ENCODE measurements around the gene ZNF91. TPM values are rescaled to one million over a fixed set of nuclear protein-coding genes. Genes with fewer than 3 reads are reported as not detected.

The ZNF91 gene
- total and polyA plus RNA-seq, 10 of the 15 experiments (the other 5 are each of a cell fraction or from before 2014, with no cell fraction given): 4.6 to 31.1 (median 11.3) TPM

DNA sequence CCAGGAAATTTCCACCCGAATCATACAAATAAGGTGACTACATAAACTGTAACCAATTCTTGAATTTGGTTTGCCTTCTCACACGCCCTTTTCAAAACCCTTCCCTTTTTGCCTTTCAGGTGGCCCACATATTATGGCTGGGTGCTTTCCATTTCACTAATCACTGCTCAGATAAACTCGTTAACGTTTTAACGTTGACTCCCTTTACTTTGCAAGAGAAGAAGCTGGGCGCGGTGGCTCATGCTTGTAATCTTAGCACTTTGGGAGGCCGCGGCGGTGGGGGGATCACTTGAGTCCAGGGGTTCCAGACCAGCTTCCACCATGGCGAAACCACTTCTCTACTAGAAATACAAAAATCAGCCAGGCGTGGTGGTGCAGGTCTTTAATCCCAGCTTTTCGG lies 19.8 kb upstream of the ZNF91 start (continued):
- TF ChIP-seq, protein P1, sequence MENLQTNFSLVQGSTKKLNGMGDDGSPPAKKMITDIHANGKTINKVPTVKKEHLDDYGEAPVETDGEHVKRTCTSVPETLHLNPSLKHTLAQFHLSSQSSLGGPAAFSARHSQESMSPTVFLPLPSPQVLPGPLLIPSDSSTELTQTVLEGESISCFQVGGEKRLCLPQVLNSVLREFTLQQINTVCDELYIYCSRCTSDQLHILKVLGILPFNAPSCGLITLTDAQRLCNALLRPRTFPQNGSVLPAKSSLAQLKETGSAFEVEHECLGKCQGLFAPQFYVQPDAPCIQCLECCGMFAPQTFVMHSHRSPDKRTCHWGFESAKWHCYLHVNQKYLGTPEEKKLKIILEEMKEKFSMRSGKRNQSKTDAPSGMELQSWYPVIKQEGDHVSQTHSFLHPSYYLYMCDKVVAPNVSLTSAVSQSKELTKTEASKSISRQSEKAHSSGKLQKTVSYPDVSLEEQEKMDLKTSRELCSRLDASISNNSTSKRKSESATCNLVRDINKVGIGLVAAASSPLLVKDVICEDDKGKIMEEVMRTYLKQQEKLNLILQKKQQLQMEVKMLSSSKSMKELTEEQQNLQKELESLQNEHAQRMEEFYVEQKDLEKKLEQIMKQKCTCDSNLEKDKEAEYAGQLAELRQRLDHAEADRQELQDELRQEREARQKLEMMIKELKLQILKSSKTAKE (IDR thresholded peaks at IDR 0.05; ENCODE audit: low read depth, poor library complexity, severe bottlenecking): no peak
- TF ChIP-seq, protein P2, sequence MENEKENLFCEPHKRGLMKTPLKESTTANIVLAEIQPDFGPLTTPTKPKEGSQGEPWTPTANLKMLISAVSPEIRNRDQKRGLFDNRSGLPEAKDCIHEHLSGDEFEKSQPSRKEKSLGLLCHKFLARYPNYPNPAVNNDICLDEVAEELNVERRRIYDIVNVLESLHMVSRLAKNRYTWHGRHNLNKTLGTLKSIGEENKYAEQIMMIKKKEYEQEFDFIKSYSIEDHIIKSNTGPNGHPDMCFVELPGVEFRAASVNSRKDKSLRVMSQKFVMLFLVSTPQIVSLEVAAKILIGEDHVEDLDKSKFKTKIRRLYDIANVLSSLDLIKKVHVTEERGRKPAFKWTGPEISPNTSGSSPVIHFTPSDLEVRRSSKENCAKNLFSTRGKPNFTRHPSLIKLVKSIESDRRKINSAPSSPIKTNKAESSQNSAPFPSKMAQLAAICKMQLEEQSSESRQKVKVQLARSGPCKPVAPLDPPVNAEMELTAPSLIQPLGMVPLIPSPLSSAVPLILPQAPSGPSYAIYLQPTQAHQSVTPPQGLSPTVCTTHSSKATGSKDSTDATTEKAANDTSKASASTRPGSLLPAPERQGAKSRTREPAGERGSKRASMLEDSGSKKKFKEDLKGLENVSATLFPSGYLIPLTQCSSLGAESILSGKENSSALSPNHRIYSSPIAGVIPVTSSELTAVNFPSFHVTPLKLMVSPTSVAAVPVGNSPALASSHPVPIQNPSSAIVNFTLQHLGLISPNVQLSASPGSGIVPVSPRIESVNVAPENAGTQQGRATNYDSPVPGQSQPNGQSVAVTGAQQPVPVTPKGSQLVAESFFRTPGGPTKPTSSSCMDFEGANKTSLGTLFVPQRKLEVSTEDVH (IDR thresholded peaks at IDR 0.05; ENCODE audit: low read depth, partially characterized antibody): no peak
- TF ChIP-seq SUZ12 (IDR thresholded peaks at IDR 0.05; ENCODE audit: unreplicated experiment): no peak
- no peak for TF ChIP-seq HDGF (IDR thresholded peaks at IDR 0.05)
- TF ChIP-seq ZSCAN29 (IDR thresholded peaks at IDR 0.05): no peak

DNA sequence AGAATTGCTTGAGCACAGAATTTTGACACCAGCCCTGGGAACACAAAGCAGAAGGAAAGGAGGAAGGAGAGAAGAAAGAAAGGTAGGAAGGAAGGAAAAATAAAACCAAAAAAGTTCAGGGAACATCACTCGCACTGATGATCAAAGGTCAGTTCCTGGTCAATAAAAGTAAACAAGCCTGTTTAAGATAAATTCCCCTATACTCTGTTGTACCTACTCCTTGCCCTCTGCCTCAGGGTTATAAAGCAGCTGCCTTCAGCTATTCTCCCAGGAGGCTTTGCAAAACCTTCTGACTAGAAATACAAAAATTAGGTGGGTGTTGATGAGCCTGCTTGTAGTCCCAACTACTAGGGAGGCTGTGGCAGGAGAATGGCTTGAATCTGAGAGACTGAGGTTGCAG lies 14.9 kb upstream of the ZNF91 start:
- no peak for TF ChIP-seq SIN3A (IDR thresholded peaks at IDR 0.05; ENCODE audit: low read depth, low read length)
- TF ChIP-seq, protein P3, sequence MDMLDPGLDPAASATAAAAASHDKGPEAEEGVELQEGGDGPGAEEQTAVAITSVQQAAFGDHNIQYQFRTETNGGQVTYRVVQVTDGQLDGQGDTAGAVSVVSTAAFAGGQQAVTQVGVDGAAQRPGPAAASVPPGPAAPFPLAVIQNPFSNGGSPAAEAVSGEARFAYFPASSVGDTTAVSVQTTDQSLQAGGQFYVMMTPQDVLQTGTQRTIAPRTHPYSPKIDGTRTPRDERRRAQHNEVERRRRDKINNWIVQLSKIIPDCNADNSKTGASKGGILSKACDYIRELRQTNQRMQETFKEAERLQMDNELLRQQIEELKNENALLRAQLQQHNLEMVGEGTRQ (IDR thresholded peaks at IDR 0.05; ENCODE audit: borderline replicate concordance, low read depth, low read length): no peak
- TF ChIP-seq, protein P4, sequence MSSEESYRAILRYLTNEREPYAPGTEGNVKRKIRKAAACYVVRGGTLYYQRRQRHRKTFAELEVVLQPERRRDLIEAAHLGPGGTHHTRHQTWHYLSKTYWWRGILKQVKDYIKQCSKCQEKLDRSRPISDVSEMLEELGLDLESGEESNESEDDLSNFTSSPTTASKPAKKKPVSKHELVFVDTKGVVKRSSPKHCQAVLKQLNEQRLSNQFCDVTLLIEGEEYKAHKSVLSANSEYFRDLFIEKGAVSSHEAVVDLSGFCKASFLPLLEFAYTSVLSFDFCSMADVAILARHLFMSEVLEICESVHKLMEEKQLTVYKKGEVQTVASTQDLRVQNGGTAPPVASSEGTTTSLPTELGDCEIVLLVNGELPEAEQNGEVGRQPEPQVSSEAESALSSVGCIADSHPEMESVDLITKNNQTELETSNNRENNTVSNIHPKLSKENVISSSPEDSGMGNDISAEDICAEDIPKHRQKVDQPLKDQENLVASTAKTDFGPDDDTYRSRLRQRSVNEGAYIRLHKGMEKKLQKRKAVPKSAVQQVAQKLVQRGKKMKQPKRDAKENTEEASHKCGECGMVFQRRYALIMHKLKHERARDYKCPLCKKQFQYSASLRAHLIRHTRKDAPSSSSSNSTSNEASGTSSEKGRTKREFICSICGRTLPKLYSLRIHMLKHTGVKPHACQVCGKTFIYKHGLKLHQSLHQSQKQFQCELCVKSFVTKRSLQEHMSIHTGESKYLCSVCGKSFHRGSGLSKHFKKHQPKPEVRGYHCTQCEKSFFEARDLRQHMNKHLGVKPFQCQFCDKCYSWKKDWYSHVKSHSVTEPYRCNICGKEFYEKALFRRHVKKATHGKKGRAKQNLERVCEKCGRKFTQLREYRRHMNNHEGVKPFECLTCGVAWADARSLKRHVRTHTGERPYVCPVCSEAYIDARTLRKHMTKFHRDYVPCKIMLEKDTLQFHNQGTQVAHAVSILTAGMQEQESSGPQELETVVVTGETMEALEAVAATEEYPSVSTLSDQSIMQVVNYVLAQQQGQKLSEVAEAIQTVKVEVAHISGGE (CRISPR knock-in tag; IDR thresholded peaks at IDR 0.05): no peak
- BruUV-seq (replicated peaks): no TSS peak
- POLR2A ChIA-PET: interaction anchor here (0.5 kb wide), 1 partner anchor 680 kb away, joined by 5 read pairs; no protein-coding TSS in a partner anchor
- CTCF ChIA-PET: no interaction called here
- in situ Hi-C loops (cut with MboI): no loop called here
- SMC1A ChIA-PET (ENCODE audit: uncharacterized antibody, unreplicated experiment): no interaction called here
- Histone ChIP-seq H3K4me2 (ENCODE audit: control insufficient read depth, insufficient read depth) (no peak overlapping the region), H3K27me3 (replicated peaks in 1 of 2; ENCODE audit: control insufficient read depth in 2 of 2, insufficient read depth in 2 of 2, low read length in 1 of 2) (no peaks in the 10 kb centered on the region), H2AFZ (ENCODE audit: control insufficient read depth, low read depth, low read length) (no peak overlapping the region), H3K9me3 (replicated peaks; ENCODE audit: control insufficient read depth, insufficient read depth, low read length) (no peaks in the 10 kb centered on the region; the same call in 2 of the 3 replicates), H3K4me3 (no peak overlapping the region), H4K20me1 (ENCODE audit: control insufficient read depth, insufficient read depth) (no peaks in the 10 kb centered on the region), H3K79me2 (ENCODE audit: control insufficient read depth, insufficient read depth, low read length) (no peaks in the 10 kb centered on the region), H3K4me1 (ENCODE audit: control insufficient read depth, insufficient read depth, low read length) (no peaks in the 10 kb centered on the region), H3K27ac (ENCODE audit: control insufficient read depth, insufficient read depth) (no peak overlapping the region), H3K9ac (ENCODE audit: control insufficient read depth, insufficient read depth, low read length) (no peak overlapping the region), H3K36me3 (ENCODE audit: control insufficient read depth in 2 of 2, insufficient read depth in 2 of 2, low read length in 1 of 2) (no peaks in the 10 kb centered on the region)
- ATAC-seq (no peak), DNase-seq (ENCODE audit: low read depth, low spot score) (no peak), FAIRE-seq (no peak)
- WGBS (ENCODE audit: insufficient coverage, insufficient replicate concordance, low lambda C conversion rate, missing lambda C conversion rate): 94% methylated on average over 1 of the region's 1 CpG
- intact Hi-C loops (cut with micrococcal nuclease; ENCODE audit: unreplicated experiment): no loop called here
- RAD21 ChIA-PET (ENCODE audit: unreplicated experiment): no interaction called here
